ENCODE results near the gene NAMPT. TPM values are rescaled to one million over a fixed set of nuclear protein-coding genes. Genes with fewer than 3 reads are reported as not detected.

The NAMPT gene
- 220 and 275 TPM in 2 replicates for total RNA-seq

GRCh38 chr7:106284714-106285050, at the start of gene NAMPT:
Gene NAMPT (minus strand): TSS chr7:106284983. CDS start chr7:106284884, 99 bp downstream.

Other genes with a start within 250 kb of the NAMPT start
- 31.1 and 39.0 TPM in 2 replicates for gene SYPL1, start 172.7 kb downstream of the NAMPT start, total RNA-seq